Activated CD8-positive, alpha-beta memory T cell treated with anti-CD3 and anti-CD28 coated beads for 24 hours (primary cell): Measurements from ENCODE around the gene ZNF563.

Experiments
- DNase-seq: peaks from one replicate; pipeline ENCODE4 v3.0.0-alpha.2; 2020

ZNF563 gene

DNA sequence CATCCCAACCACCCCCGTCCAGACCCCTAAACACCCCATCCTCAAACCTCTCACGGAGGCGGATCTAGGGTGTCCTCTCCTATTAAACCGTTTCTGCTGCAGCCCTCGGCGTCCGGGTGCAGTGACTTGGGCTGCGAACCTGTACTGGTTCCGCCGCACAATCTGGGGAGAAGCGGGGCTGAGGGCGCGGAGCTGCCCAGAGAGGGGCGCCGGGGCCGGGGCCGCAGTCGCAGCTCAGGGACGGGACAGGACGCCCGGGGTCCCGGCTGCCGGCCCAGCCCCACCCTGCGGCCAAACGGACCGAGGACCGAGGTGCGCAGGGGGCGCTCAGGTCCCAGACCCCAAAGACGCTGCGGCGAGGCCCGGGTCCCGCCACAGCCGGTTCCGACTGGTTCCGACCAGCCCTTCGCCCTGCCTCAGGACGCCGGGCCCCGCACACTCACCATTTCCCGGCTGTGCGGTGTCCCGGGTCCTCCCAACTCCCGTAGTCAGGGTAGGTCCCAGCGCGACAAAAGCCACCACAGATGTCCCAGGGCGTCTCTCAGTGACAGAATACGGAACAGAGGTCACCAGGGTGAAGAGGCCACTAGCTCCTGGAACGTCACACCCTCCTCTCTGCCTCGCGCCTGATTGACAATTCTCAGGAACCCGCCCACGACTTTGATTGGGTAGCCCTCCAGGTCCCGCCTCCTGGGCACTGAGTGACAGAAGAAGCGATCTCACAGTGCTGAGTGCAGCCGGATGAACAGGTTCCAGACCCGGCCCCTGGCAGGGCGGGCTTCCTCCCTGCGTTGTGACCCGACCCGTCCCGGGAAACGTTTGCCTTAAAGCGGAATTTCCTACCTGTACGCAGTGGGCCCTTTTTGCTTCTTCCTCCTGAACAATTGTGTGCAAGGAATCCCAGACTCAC is 38.9 kb downstream of the ZNF563 start, which contains the start of gene ZNF44:
TSS of gene ZNF44 (minus strand) at position 635 of the 910 bp plus-strand sequence. CDS start at position 446, 189 bp downstream.
- peak; percentile 97 for DNase-seq

DNA sequence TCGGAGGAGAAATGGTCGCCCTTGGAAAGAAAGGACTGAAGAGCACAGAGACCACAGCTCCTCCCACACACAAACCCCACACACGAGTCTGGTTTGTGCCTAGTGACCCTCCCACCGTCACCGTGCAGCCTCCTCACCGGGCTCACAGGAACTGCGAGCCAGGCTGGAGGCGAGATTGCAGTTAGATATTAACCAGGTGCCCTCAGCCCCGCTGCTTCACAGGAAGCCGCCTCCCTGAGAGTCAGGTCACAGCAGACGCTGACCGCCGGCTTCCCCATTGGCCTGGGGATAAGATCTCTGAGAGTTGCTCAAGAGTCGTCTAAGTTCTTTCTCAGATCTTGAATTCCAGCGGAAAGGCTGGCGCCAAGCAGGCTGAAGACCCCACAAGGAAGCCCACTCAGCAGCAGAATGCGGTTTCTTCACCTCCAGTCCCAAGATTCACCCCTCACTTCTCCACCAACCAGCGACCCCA is 39.6 kb downstream of the ZNF563 start:
- peak; percentile 69 for DNase-seq

DNA sequence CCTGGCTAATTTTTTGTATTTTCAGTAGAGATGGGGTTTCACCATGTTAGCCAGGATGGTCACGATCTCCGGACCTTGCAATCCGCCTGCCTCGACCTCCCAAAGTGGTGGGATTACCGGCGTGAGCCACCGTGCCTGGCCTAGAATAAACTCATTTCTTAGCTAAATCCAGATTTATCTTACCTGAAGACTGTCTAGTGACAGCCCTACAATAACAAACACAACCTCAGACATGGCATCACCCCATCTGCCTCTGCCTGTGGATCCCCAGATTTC is 43.7 kb downstream of the ZNF563 start:
- no peak for DNase-seq

DNA sequence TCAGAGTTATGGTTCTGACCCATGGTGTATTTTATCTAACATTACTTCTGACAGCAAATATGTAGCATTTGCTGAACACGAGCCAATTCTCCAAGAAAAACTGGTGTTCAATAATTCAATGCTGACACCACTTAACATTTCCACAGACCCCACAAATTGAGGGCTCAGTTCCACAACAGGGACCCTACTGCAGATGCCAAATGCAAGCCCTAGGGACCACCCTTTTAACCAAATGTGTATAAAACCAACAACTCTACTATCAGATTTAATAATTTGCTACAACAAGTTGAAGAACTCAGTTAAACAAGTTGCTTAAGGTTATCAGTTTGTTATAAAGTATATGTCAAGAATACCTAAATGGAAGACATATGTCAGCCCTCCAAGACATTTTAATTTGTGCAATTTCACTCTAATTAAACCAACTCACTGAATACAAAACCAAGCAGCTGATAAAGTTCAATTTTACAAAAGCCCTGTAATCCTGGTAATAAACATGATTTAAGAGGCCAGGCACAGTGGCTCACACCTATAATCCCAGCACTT is 45.4 kb downstream of the ZNF563 start:
- DNase-seq, result no peak

DNA sequence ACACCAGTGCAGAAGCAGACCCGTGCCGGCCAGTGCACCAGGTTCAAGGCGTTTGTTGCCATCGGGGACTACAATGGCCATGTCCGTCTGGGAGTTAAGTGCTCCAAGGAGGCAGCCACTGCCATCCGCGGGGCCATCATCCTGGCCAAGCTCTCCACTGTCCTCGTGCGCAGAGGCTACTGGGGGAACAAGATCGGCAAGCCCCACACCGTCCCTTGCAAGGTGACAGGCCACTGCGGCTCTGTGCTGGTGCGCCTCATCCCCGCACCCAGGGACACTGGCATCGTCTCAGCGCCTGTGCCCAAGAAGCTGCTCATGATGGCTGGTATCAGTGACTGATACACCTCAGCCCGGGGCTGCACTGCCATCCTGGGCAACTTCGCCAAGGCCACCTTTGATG is 48.8 kb downstream of the ZNF563 start:
- no peak for DNase-seq

DNA sequence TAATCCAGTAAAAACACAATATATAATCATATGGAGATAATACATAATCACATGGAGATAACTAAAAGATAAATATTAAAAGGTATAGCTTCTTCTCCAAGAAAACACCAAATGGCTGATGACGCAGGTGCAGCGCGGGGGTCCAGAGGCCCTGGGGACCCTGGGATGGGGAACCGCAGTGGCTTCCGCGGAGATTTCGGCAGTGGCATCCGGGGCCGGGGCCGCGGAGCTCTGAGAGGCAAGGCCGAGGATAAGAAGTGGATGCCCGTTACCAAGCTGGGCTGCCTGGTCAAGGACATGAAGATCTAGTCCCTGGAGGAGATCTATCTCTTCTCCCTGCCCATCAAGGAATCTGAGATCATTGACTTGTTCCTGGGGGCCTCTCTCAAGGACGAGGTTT is 49.2 kb downstream of the ZNF563 start:
- DNase-seq, result no peak

DNA sequence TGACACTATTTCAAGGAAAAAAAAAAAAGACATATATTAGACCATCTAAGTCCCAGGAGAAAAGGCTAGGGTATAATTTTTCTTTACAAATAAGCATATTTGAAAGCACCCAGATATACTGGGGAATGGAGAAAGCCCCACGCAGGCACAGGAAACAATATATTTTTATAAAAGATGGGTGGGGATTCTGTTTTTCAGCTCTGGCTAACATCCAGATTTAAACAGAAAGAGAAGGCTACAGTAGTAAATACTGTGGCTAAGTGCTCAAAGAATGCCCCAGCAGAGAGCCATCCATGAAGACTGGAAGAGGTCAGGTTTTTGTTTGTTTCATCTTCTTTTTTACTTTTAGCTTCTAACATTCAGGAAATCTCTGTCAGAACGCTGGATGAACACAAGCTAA is 54.7 kb downstream of the ZNF563 start:
- DNase-seq, result no peak

DNA sequence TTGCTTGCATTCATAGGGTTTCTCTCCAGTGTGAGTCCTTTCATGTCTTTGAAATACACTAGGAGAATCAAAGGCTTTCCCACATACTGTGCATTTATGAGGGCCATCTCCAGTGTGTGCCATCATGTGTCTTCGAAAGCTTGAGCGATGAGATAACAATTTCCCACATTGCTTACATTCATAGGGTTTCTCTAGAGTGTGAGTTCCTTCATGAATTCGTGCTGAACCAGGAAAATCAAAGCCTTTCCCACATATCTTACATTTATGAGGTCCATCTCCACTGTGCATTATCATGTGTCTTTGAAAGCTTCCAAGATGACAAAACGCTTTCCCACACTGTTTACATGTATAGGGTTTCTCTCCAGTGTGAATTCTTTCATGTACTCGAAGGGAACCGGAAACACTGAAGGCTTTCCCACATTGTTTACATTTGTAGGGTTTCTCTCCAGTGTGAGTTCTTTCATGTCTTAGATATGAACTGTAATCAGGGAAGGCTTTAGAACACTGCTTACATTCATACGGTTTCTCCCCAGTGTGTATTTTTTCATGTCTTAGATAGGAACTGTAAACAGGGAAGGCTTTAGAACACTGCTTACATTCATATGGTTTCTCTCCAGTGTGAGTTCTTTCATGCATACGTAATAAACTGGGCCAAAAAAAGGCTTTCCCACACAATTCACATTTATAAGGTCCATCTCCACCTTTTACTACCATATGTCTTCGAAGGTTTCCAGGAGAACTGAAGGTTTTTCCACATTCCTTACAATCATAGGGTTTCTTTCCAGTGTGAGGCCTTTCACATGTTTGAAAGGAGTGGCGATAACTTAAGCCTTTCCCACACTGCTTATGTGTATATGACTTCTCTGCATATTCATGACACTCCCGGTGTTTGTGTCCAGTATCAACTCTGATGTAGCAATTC is 60.2 kb downstream of the ZNF563 start:
- no peak for DNase-seq

DNA sequence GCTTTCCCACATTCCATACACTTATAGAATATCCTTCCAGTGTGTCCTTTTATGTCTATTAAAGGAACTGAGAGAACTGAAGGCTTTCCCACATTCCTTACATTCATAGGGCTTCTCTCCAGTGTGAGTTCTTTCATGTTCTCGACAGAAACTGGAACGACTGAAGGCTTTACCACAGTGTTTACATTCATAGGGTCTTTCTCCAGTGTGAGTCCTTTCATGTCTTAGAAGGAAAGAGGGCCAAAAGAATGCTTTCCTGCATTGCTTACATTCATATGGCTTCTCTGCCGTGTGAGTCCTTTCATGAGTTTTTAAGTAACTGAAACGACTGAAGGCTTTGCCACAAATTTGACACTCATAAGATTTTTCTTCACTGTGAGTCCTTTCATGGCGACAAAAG is 61.0 kb downstream of the ZNF563 start:
- no peak for DNase-seq

DNA sequence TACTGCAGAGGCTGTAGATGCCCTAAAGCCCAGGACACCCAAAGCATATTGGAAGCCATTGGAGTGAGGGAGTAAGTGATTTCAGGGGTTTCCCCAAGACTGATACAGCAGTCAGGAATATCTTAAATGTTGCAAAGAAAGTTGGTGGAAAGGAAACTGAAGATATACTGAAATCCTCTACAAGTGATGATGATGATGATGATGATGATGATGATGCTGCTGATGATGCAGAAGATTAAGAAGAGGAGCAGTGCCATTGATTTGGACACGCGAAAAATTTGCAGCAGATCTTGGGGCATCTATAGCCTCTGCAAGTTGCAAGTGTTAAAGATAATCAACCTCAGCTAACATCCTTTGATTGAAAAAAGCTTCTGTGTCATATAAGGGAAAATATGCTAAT is 62.6 kb downstream of the ZNF563 start:
- DNase-seq, result no peak
